ENCODE measurements around the gene CHIT1. TPM values are rescaled to one million over a fixed set of nuclear protein-coding genes. Genes with fewer than 3 reads are reported as not detected.
A peak's percentile ranks its signal among the peaks of the same experiment; 100 is the strongest.

CHIT1 gene
- total and polyA plus RNA-seq, 2 of the 13 experiments (the other 11 are each of a cell fraction or from before 2014, with no cell fraction given), result not detected

GRCh38 chr1:203210988-203211387, 18.5 kb downstream of the CHIT1 start (continued):
- TF ChIP-seq, protein P1, sequence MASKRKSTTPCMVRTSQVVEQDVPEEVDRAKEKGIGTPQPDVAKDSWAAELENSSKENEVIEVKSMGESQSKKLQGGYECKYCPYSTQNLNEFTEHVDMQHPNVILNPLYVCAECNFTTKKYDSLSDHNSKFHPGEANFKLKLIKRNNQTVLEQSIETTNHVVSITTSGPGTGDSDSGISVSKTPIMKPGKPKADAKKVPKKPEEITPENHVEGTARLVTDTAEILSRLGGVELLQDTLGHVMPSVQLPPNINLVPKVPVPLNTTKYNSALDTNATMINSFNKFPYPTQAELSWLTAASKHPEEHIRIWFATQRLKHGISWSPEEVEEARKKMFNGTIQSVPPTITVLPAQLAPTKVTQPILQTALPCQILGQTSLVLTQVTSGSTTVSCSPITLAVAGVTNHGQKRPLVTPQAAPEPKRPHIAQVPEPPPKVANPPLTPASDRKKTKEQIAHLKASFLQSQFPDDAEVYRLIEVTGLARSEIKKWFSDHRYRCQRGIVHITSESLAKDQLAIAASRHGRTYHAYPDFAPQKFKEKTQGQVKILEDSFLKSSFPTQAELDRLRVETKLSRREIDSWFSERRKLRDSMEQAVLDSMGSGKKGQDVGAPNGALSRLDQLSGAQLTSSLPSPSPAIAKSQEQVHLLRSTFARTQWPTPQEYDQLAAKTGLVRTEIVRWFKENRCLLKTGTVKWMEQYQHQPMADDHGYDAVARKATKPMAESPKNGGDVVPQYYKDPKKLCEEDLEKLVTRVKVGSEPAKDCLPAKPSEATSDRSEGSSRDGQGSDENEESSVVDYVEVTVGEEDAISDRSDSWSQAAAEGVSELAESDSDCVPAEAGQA (IDR thresholded peaks at IDR 0.05; ENCODE audit: low read depth), result no peak
- TF ChIP-seq, protein P1 (CRISPR knock-in tag; IDR thresholded peaks at IDR 0.05; ENCODE audit: borderline replicate concordance), result no peak
- no peak for TF ChIP-seq ZC3H13 (CRISPR knock-in tag; IDR thresholded peaks at IDR 0.05)
- TF ChIP-seq MTA3 (CRISPR knock-in tag; IDR thresholded peaks at IDR 0.05), result no peak
- no peak for TF ChIP-seq ZKSCAN1 (IDR thresholded peaks at IDR 0.05; ENCODE audit: low read length)
- no peak for TF ChIP-seq ZNF282 (IDR thresholded peaks at IDR 0.05; ENCODE audit: partially characterized antibody)
- no peak for TF ChIP-seq IKZF1 (IDR thresholded peaks at IDR 0.05)
- no peak for TF ChIP-seq ZSCAN30 (CRISPR knock-in tag; IDR thresholded peaks at IDR 0.05)
- no peak for TF ChIP-seq TP53 (CRISPR knock-in tag; conservative IDR thresholded peaks at IDR 0.05)
- 0 out of 2 replicates have a peak, but pooled peaks have one; percentile 24 for TF ChIP-seq HNF4G (IDR thresholded peaks at IDR 0.05; ENCODE audit: borderline replicate concordance, low read depth, low read length)
- no peak for TF ChIP-seq HNF4G (CRISPR knock-in tag; IDR thresholded peaks at IDR 0.05; ENCODE audit: borderline replicate concordance, low read depth)
- no peak for TF ChIP-seq HOXA9 (CRISPR knock-in tag; IDR thresholded peaks at IDR 0.05; ENCODE audit: borderline replicate concordance)
- TF ChIP-seq HHEX (CRISPR knock-in tag; IDR thresholded peaks at IDR 0.05), result peak; percentile 85
- TF ChIP-seq TMF1 (CRISPR knock-in tag; IDR thresholded peaks at IDR 0.05; ENCODE audit: low read depth), result no peak
- TF ChIP-seq KAT8 (CRISPR knock-in tag; IDR thresholded peaks at IDR 0.05), result no peak
- 0 out of 2 replicates have a peak, but pooled peaks have one; percentile 10 for TF ChIP-seq NFIC (IDR thresholded peaks at IDR 0.05; ENCODE audit: low read length)
- TF ChIP-seq, protein P2, sequence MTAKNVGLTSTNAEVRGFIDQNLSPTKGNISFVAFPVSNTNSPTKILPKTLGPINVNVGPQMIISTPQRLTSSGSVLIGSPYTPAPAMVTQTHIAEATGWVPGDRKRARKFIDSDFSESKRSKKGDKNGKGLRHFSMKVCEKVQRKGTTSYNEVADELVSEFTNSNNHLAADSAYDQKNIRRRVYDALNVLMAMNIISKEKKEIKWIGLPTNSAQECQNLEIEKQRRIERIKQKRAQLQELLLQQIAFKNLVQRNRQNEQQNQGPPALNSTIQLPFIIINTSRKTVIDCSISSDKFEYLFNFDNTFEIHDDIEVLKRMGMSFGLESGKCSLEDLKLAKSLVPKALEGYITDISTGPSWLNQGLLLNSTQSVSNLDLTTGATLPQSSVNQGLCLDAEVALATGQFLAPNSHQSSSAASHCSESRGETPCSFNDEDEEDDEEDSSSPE (CRISPR knock-in tag; IDR thresholded peaks at IDR 0.05), result no peak
- no peak for TF ChIP-seq ESRRA (CRISPR knock-in tag; IDR thresholded peaks at IDR 0.05; ENCODE audit: low read depth)
- no peak for TF ChIP-seq IKZF4 (CRISPR knock-in tag; IDR thresholded peaks at IDR 0.05; ENCODE audit: borderline replicate concordance, low read depth, not compliant biosample characterization)
- peak; percentile 55; the same call in 1 of the 2 replicates for TF ChIP-seq BCL6 (CRISPR knock-in tag; IDR thresholded peaks at IDR 0.05)
- TF ChIP-seq ZNF782 (CRISPR knock-in tag; IDR thresholded peaks at IDR 0.05; ENCODE audit: borderline replicate concordance), result no peak
- TF ChIP-seq MED1 (CRISPR knock-in tag; IDR thresholded peaks at IDR 0.05), result no peak
- TF ChIP-seq FOXO1 (CRISPR knock-in tag; IDR thresholded peaks at IDR 0.05), result peak; percentile 22; the same call in 1 of the 2 replicates
- TF ChIP-seq ZNF329 (CRISPR knock-in tag; IDR thresholded peaks at IDR 0.05; ENCODE audit: low read depth), result no peak

Data from HepG2 (cell line).